Measurements from ENCODE around the gene APBA2. TPM values are rescaled to one million over a fixed set of nuclear protein-coding genes. Genes with fewer than 3 reads are reported as not detected.

The APBA2 gene
- polyA plus RNA-seq, 1 donor, result 3.5 TPM

DNA sequence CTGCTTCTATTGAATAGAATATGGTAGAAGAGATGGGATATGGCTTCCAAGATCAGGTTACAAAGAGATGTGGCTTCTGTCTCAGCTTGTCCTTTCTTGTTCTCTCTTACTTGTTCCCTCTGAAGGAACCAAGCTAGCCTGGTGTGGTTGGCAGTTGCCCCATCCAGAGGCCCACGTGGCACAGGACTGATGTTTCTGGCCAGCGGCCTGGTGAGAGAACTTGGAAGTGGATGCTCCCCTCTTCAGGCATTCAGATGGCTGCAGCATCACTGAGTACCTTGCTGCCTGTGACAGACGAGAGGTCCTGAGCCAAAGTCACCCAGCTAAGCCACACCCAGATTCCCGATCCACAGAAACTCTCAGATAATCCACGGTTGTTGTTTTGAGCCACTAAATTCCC lies 200.2 kb downstream of the APBA2 start:
- no peaks in the 10 kb centered on the region for H3K9me3 ChIP-seq (ENCODE audit: control insufficient read depth, low read depth, low read length)
- H3K4me1 ChIP-seq (ENCODE audit: control insufficient read depth, insufficient read depth, low read length), result no peaks in the 10 kb centered on the region
- no peaks in the 10 kb centered on the region for H3K27me3 ChIP-seq (ENCODE audit: control insufficient read depth, insufficient read depth, low read length)
- no peak overlapping the region for H3K4me3 ChIP-seq (ENCODE audit: low read length)
- DNase-seq, result no peak
- H3K27ac ChIP-seq (ENCODE audit: low read length), result no peak overlapping the region
- no peaks in the 10 kb centered on the region for H3K36me3 ChIP-seq (ENCODE audit: control insufficient read depth, insufficient read depth, low read length)
- WGBS (ENCODE audit: insufficient coverage, low lambda C conversion rate), result 40% methylated on average over 1 of the region's 5 CpGs

- Histone ChIP-seq H3K36me3 (ENCODE audit: control insufficient read depth, insufficient read depth, low read length) (no peaks in the 10 kb centered on the region), H3K27ac (ENCODE audit: low read length) (no peak overlapping the region), H3K9me3 (ENCODE audit: control insufficient read depth, low read depth, low read length) (no peaks in the 10 kb centered on the region), H3K4me1 (ENCODE audit: control insufficient read depth, insufficient read depth, low read length) (no peaks in the 10 kb centered on the region), H3K27me3 (ENCODE audit: control insufficient read depth, insufficient read depth, low read length) (no peaks in the 10 kb centered on the region), H3K4me3 (ENCODE audit: low read length) (no peak overlapping the region)
- no peak for DNase-seq
- no CpG with 5 or more reads among the region's 2 CpGs for WGBS (ENCODE audit: insufficient coverage, low lambda C conversion rate)
These were observed 201.1 kb downstream of the APBA2 start for GRCh38 chr15:29086891-29087290.

- DNase-seq, result no peak
- Histone ChIP-seq H3K9me3 (ENCODE audit: control insufficient read depth, low read depth, low read length) (no peaks in the 10 kb centered on the region), H3K4me1 (ENCODE audit: control insufficient read depth, insufficient read depth, low read length) (no peaks in the 10 kb centered on the region), H3K27ac (ENCODE audit: low read length) (no peak overlapping the region), H3K27me3 (ENCODE audit: control insufficient read depth, insufficient read depth, low read length) (no peaks in the 10 kb centered on the region), H3K4me3 (ENCODE audit: low read length) (no peak overlapping the region), H3K36me3 (ENCODE audit: control insufficient read depth, insufficient read depth, low read length) (no peaks in the 10 kb centered on the region)
- WGBS (ENCODE audit: insufficient coverage, low lambda C conversion rate), result 60% methylated on average over 1 of the region's 16 CpGs
These were observed 201.9 kb downstream of the APBA2 start for GRCh38 chr15:29087521-29088285.

- no CpG with 5 or more reads among the region's 5 CpGs for WGBS (ENCODE audit: insufficient coverage, low lambda C conversion rate)
These were observed 202.9 kb downstream of the APBA2 start for GRCh38 chr15:29088666-29089065.

GRCh38 chr15:29089731-29090616 lies 204.2 kb downstream of the APBA2 start:
- DNase-seq, result no peak
- no peaks in the 10 kb centered on the region for H3K4me1 ChIP-seq (ENCODE audit: control insufficient read depth, insufficient read depth, low read length)
- no peaks in the 10 kb centered on the region for H3K36me3 ChIP-seq (ENCODE audit: control insufficient read depth, insufficient read depth, low read length)
- no peaks in the 10 kb centered on the region for H3K9me3 ChIP-seq (ENCODE audit: control insufficient read depth, low read depth, low read length)
- no peak overlapping the region for H3K4me3 ChIP-seq (ENCODE audit: low read length)
- H3K27ac ChIP-seq (ENCODE audit: low read length), result no peak overlapping the region
- no peaks in the 10 kb centered on the region for H3K27me3 ChIP-seq (ENCODE audit: control insufficient read depth, insufficient read depth, low read length)
- no CpG with 5 or more reads among the region's 16 CpGs for WGBS (ENCODE audit: insufficient coverage, low lambda C conversion rate)

More at GRCh38 chr15:29088666-29089065, 202.9 kb downstream of the APBA2 start:
- H3K9me3 ChIP-seq (ENCODE audit: control insufficient read depth, low read depth, low read length), result no peaks in the 10 kb centered on the region
- no peak overlapping the region for H3K4me3 ChIP-seq (ENCODE audit: low read length)
- no peaks in the 10 kb centered on the region for H3K27me3 ChIP-seq (ENCODE audit: control insufficient read depth, insufficient read depth, low read length)
- H3K36me3 ChIP-seq (ENCODE audit: control insufficient read depth, insufficient read depth, low read length), result no peaks in the 10 kb centered on the region
- no peak for DNase-seq
- no peaks in the 10 kb centered on the region for H3K4me1 ChIP-seq (ENCODE audit: control insufficient read depth, insufficient read depth, low read length)
- no peak overlapping the region for H3K27ac ChIP-seq (ENCODE audit: low read length)

- H3K27me3 ChIP-seq (ENCODE audit: control insufficient read depth, insufficient read depth, low read length), result no peaks in the 10 kb centered on the region
- no peaks in the 10 kb centered on the region for H3K36me3 ChIP-seq (ENCODE audit: control insufficient read depth, insufficient read depth, low read length)
- no peak for DNase-seq
- WGBS (ENCODE audit: insufficient coverage, low lambda C conversion rate), result no CpG with 5 or more reads among the region's 15 CpGs
- no peaks in the 10 kb centered on the region for H3K9me3 ChIP-seq (ENCODE audit: control insufficient read depth, low read depth, low read length)
- no peak overlapping the region for H3K27ac ChIP-seq (ENCODE audit: low read length)
- H3K4me1 ChIP-seq (ENCODE audit: control insufficient read depth, insufficient read depth, low read length), result no peaks in the 10 kb centered on the region
- no peak overlapping the region for H3K4me3 ChIP-seq (ENCODE audit: low read length)
These were observed 205.1 kb downstream of the APBA2 start for GRCh38 chr15:29090617-29091466.

- Histone ChIP-seq H3K27ac (ENCODE audit: low read length) (no peak overlapping the region), H3K4me3 (ENCODE audit: low read length) (no peak overlapping the region), H3K27me3 (ENCODE audit: control insufficient read depth, insufficient read depth, low read length) (no peaks in the 10 kb centered on the region), H3K36me3 (ENCODE audit: control insufficient read depth, insufficient read depth, low read length) (no peaks in the 10 kb centered on the region), H3K9me3 (ENCODE audit: control insufficient read depth, low read depth, low read length) (no peaks in the 10 kb centered on the region), H3K4me1 (ENCODE audit: control insufficient read depth, insufficient read depth, low read length) (no peaks in the 10 kb centered on the region)
- DNase-seq, result no peak
- WGBS (ENCODE audit: insufficient coverage, low lambda C conversion rate), result 83% methylated on average over 2 of the region's 8 CpGs
These were observed 205.9 kb downstream of the APBA2 start for GRCh38 chr15:29091666-29092065.

GRCh38 chr15:29092376-29093064 lies 206.7 kb downstream of the APBA2 start:
- H3K9me3 ChIP-seq (ENCODE audit: control insufficient read depth, low read depth, low read length), result no peaks in the 10 kb centered on the region
- H3K27ac ChIP-seq (ENCODE audit: low read length), result no peak overlapping the region
- H3K36me3 ChIP-seq (ENCODE audit: control insufficient read depth, insufficient read depth, low read length), result no peaks in the 10 kb centered on the region
- DNase-seq, result no peak
- no peaks in the 10 kb centered on the region for H3K4me1 ChIP-seq (ENCODE audit: control insufficient read depth, insufficient read depth, low read length)
- no CpG with 5 or more reads among the region's 14 CpGs for WGBS (ENCODE audit: insufficient coverage, low lambda C conversion rate)
- H3K4me3 ChIP-seq (ENCODE audit: low read length), result no peak overlapping the region
- no peaks in the 10 kb centered on the region for H3K27me3 ChIP-seq (ENCODE audit: control insufficient read depth, insufficient read depth, low read length)

DNA sequence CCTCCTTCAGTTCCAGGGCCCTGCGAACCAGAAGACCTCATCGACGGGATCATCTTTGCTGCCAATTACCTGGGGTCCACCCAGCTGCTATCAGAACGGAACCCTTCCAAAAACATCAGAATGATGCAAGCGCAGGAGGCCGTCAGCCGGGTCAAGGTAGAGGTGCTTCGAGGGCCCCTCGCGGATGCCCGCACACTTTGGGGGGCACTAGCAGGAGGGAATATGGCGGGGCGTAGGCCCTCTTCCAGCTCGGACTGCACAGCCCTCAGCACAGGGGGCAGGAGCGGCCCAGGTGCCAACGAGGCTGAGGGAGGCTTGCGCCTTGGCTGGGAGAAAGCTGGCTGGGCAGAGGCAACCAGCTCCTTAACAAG lies 207.3 kb downstream of the APBA2 start:
- Histone ChIP-seq H3K27me3 (ENCODE audit: control insufficient read depth, insufficient read depth, low read length) (no peaks in the 10 kb centered on the region), H3K36me3 (ENCODE audit: control insufficient read depth, insufficient read depth, low read length) (no peaks in the 10 kb centered on the region), H3K9me3 (ENCODE audit: control insufficient read depth, low read depth, low read length) (no peaks in the 10 kb centered on the region), H3K4me1 (ENCODE audit: control insufficient read depth, insufficient read depth, low read length) (no peaks in the 10 kb centered on the region), H3K4me3 (ENCODE audit: low read length) (no peak overlapping the region), H3K27ac (ENCODE audit: low read length) (no peak overlapping the region)
- DNase-seq, result no peak
- no CpG with 5 or more reads among the region's 17 CpGs for WGBS (ENCODE audit: insufficient coverage, low lambda C conversion rate)
